Sigmoid colon (tissue), 7 donors: Measurements from ENCODE around the gene CELF1. TPM values are rescaled to one million over a fixed set of nuclear protein-coding genes. Genes with fewer than 3 reads are reported as not detected.
A peak's percentile ranks its signal among the peaks of the same experiment; 100 is the strongest.
"Not testable (repeated sequence)": the region's sequence is repeated elsewhere in the genome, so short reads cannot be mapped to it uniquely, and the experiment has no call there.

Experiments
- DNase-seq: peaks from one replicate; pipeline ENCODE4 v3.0.0-alpha.2; 2019
- H3K27ac ChIP-seq, 4 donors: fragments of 200-600 bp; sonication (generic); one replicate each; pipeline ENCODE4 v1.5.1; 2016 to 2019; ENCODE audit warnings: mild to moderate bottlenecking in 1 of 4
- H3K27me3 ChIP-seq, 3 donors: fragments of 200-600 bp; sonication (generic); one replicate each; pipeline ENCODE4 v1.5.1; 2019; ENCODE audit warnings: mild to moderate bottlenecking in 1 of 3
- H3K36me3 ChIP-seq, 4 donors: fragments of 200-600 bp; sonication (generic); one replicate each; pipeline ENCODE4 v1.5.1; 2016 to 2019
- H3K4me1 ChIP-seq, 4 donors: fragments of 200-600 bp; sonication (generic); one replicate each; pipeline ENCODE4 v1.5.1; 2017 to 2019
- H3K4me3 ChIP-seq, 4 donors: fragments of 200-600 bp; sonication (generic); one replicate each; pipeline ENCODE4 v1.5.1; 2017 to 2019; ENCODE audit warnings: mild to moderate bottlenecking in 2 of 4, moderate library complexity in 1 of 4
- H3K9me3 ChIP-seq, 4 donors: fragments of 200-600 bp in 3 of 4; sonication (generic) in 3 of 4; one replicate each; pipeline versions ENCODE4 v1.5.1 to v1.6.1; 2013 to 2019
- CTCF ChIP-seq, 4 experiments: fragments of 450-650 bp in 3 of 4; fragments of 200-600 bp in 1 of 4; IDR thresholded peaks; one replicate each; pipeline ENCODE4 v1.5.1; 2016 to 2019; ENCODE audit warnings: antibody characterized with exemption in 4 of 4, mild to moderate bottlenecking in 3 of 4, moderate library complexity in 2 of 4
- EP300 ChIP-seq, 4 donors: sonication (generic); formaldehyde crosslinking; IDR thresholded peaks; one replicate each; pipeline ENCODE4 v1.6.1; 2017; ENCODE audit warnings: antibody characterized with exemption in 4 of 4
- POLR2A ChIP-seq, 2 donors: fragments of 450-650 bp; IDR thresholded peaks; one replicate each; pipeline ENCODE4 v1.6.1; 2016; ENCODE audit warnings: antibody characterized with exemption in 2 of 2, mild to moderate bottlenecking in 2 of 2, moderate library complexity in 2 of 2
- POLR2AphosphoS5 ChIP-seq, 4 donors: sonication (generic); formaldehyde crosslinking; IDR thresholded peaks; one replicate each; pipeline ENCODE4 v1.6.1; 2017; ENCODE audit warnings: antibody characterized with exemption in 4 of 4
- WGBS, 2 donors: extraction: QIAGEN DNeasy Blood & Tissue Kit; methylation state at CpG; one replicate each; pipeline ENCODE4 v1.1.7; 2013; 5-methylcytosine and 5-hydroxymethylcytosine counted together
- intact Hi-C: fragments of 100-400 bp; cut with DNase I; formaldehyde crosslinking; loops from one replicate; pipeline ENCODE4 v1.15.1; 2023
- polyA plus RNA-seq, 3 donors: library from polyadenylated mRNA; stranded (reverse); fragments of 200-250 nt; gene quantifications; one replicate each; pipeline ENCODE4 v1.2.3, GENCODE V29; 2013
- total RNA-seq, 4 donors: library from RNA; depleted of rRNA; stranded (reverse); fragments of >200 nt; gene quantifications; one replicate each; pipeline ENCODE4 v1.1.0, GENCODE V29; 2016
- donor health status: healthy with polysubstance abuse.
- donor health status: Bipolar disorder and iron deficiency.
- donor health status: healthy.

Gene CELF1
- total and polyA plus RNA-seq, 7 donors: 9.0 to 188 (median 87.2) TPM

GRCh38 chr11:47558695-47559094 lies 5.8 kb upstream of the CELF1 start:
- TF ChIP-seq EP300 (IDR thresholded peaks at IDR 0.05) (no peak), POLR2A (IDR thresholded peaks at IDR 0.05) (no peak), CTCF (IDR thresholded peaks at IDR 0.05) (no peak), POLR2AphosphoS5 (IDR thresholded peaks at IDR 0.05) (no peak)
- Histone ChIP-seq H3K4me3 (no peak overlapping the region), H3K36me3 (no peaks in the 10 kb centered on the region), H3K4me1 (peaks cover 0 to 2% (median under 1%) of the 10 kb centered on the region in 4 donors), H3K9me3 (no peaks in the 10 kb centered on the region), H3K27me3 (no peaks in the 10 kb centered on the region), H3K27ac (no peak overlapping the region)
- intact Hi-C loops: no loop called here
- 95 to 96% methylated on average over 1 of the region's 1 CpG for WGBS, 2 donors
- no peak for DNase-seq

GRCh38 chr11:47557004-47557403 lies 4.1 kb upstream of the CELF1 start:
- H3K27me3 ChIP-seq, H3K4me1 ChIP-seq, DNase-seq, H3K9me3 ChIP-seq, H3K36me3 ChIP-seq, H3K27ac ChIP-seq, H3K4me3 ChIP-seq, intact Hi-C loops: not testable (repeated sequence)
- 52 to 82% methylated on average over 12 of the region's 12 CpGs for WGBS, 2 donors

- intact Hi-C loops: loop anchor here (2.0 to 5.0 kb wide), 3 partner anchors 36 to 127 kb away; partner anchors contain the start of gene PSMC3
- H3K27me3 ChIP-seq: no peaks in the 10 kb centered on the region
- H3K9me3 ChIP-seq: no peaks in the 10 kb centered on the region
- H3K4me1 ChIP-seq: peaks cover 0 to 44% (median 31%) of the 10 kb centered on the region in 4 donors
- no peak for DNase-seq
- TF ChIP-seq POLR2AphosphoS5 (IDR thresholded peaks at IDR 0.05) (no peak), CTCF (IDR thresholded peaks at IDR 0.05) (peak in 1 of 4 experiments; percentile 38)
- H3K4me3 ChIP-seq: peak overlapping the region; percentile 85 to 97 (median 94)
- H3K36me3 ChIP-seq: no peaks in the 10 kb centered on the region
- H3K27ac ChIP-seq: peak overlapping the region; percentile 87 to 95 (median 94)
- 13 to 20% methylated on average over 9 of the region's 9 CpGs for WGBS, 2 donors
These were observed 443 bp upstream of the CELF1 start for GRCh38 chr11:47553406-47553743.

- intact Hi-C loops: loop anchor here (2.0 to 5.0 kb wide), 3 partner anchors 35 to 125 kb away; partner anchors contain the start of gene PSMC3
- H3K27me3 ChIP-seq: no peaks in the 10 kb centered on the region
- no peak for TF ChIP-seq POLR2A (IDR thresholded peaks at IDR 0.05)
- TF ChIP-seq CTCF (IDR thresholded peaks at IDR 0.05): no peak
- no peak for TF ChIP-seq POLR2AphosphoS5 (IDR thresholded peaks at IDR 0.05)
- no peak for TF ChIP-seq EP300 (IDR thresholded peaks at IDR 0.05)
- no peaks in the 10 kb centered on the region for H3K36me3 ChIP-seq
- peaks cover 0 to 57% (median 41%) of the 10 kb centered on the region in 4 donors for H3K4me1 ChIP-seq
- 1 to 2% methylated on average over 22 of the region's 22 CpGs for WGBS, 2 donors
- H3K27ac ChIP-seq: peak overlapping the region; percentile 87 to 95 (median 94)
- DNase-seq: peak; percentile 69
- no peaks in the 10 kb centered on the region for H3K9me3 ChIP-seq
- peak overlapping the region; percentile 85 to 97 (median 94) for H3K4me3 ChIP-seq
These were observed 821 bp downstream of the CELF1 start for GRCh38 chr11:47552056-47552565.

DNA sequence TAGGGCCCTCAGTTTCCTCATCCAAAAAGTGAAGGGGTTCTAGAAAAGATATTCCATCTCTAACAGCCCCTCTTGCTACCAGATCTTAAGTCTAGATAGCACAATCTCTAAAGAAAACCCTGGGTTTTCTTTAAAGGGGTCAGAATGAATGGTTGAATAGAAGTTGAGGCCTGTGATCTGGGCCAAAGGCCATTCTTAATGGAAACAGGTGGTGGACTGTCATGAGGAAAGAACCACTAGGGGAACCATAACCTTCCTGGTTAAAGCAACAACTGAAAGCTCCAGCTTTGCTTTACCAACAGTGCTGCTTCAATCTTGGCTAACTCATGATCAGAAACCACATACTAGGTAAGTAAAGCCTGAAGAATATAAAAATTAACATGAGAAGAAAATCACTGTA lies 1.8 kb downstream of the CELF1 start:
- no peak for DNase-seq
- H3K36me3 ChIP-seq: no peaks in the 10 kb centered on the region
- H3K27me3 ChIP-seq: no peaks in the 10 kb centered on the region
- peak overlapping the region in 3 of 4 donors; percentile 93 to 95 (median 94) for H3K27ac ChIP-seq
- H3K4me1 ChIP-seq: peaks cover 0 to 58% (median 42%) of the 10 kb centered on the region in 4 donors
- peak overlapping the region in 1 of 4 donors; percentile 97 for H3K4me3 ChIP-seq
- intact Hi-C loops: loop anchor here (5.0 kb wide), 2 partner anchors 34 to 84 kb away; no protein-coding TSS in a partner anchor
- H3K9me3 ChIP-seq: no peaks in the 10 kb centered on the region
- TF ChIP-seq POLR2A (IDR thresholded peaks at IDR 0.05) (no peak), POLR2AphosphoS5 (IDR thresholded peaks at IDR 0.05) (no peak)
